Aorta (tissue), 5 donors: Measurements from ENCODE around the gene HRK. TPM values are rescaled to one million over a fixed set of nuclear protein-coding genes. Genes with fewer than 3 reads are reported as not detected.

Source experiments
- ATAC-seq: fragments of 200-7000 bp; cut with Tn5 transposase; one replicate; pipeline ENCODE4 v1.9.1; 2022; ENCODE audit warnings: moderate library complexity; ENCODE audit not compliant: low FRiP score
- DNase-seq, 2 donors: peaks; one replicate each; pipeline ENCODE4 v3.0.0-alpha.2; 2020
- H3K27ac ChIP-seq, 2 donors: one replicate each; pipeline ENCODE4 v1.5.1; 2013; ENCODE audit warnings: low read length in 2 of 2, mild to moderate bottlenecking in 2 of 2, moderate library complexity in 2 of 2, control low read depth in 1 of 2, inconsistent platforms in 1 of 2, low read depth in 1 of 2
- H3K27me3 ChIP-seq, 2 donors: one replicate each; pipeline ENCODE4 v1.6.1; 2013; ENCODE audit warnings: control low read depth in 1 of 2, low read length in 1 of 2, mild to moderate bottlenecking in 1 of 2, moderate library complexity in 1 of 2; ENCODE audit not compliant: insufficient read depth in 2 of 2, control insufficient read depth in 1 of 2
- H3K36me3 ChIP-seq, 2 donors: one replicate each; pipeline ENCODE4 v1.6.1; 2013; ENCODE audit warnings: control low read depth in 1 of 2, low read length in 1 of 2, mild to moderate bottlenecking in 1 of 2; ENCODE audit not compliant: insufficient read depth in 2 of 2, control insufficient read depth in 1 of 2
- H3K4me1 ChIP-seq, 2 donors: one replicate each; pipeline ENCODE4 v1.6.1; 2013; ENCODE audit warnings: low read length in 2 of 2, control low read depth in 1 of 2, mild to moderate bottlenecking in 1 of 2, moderate library complexity in 1 of 2; ENCODE audit not compliant: insufficient read depth in 2 of 2, control insufficient read depth in 1 of 2
- H3K4me3 ChIP-seq, 2 donors: one replicate each; pipeline ENCODE4 v1.5.1; 2013; ENCODE audit warnings: low read length in 2 of 2, control low read depth in 1 of 2, mild to moderate bottlenecking in 1 of 2
- H3K9me3 ChIP-seq: one replicate; pipeline ENCODE4 v1.6.1; 2013; ENCODE audit warnings: mild to moderate bottlenecking, low read length; ENCODE audit not compliant: control insufficient read depth
- WGBS, 2 donors: extraction: QIAGEN DNeasy Blood & Tissue Kit; methylation state at CpG; one replicate each; pipeline ENCODE4 v1.1.7; 2013; 5-methylcytosine and 5-hydroxymethylcytosine counted together
- intact Hi-C, 2 donors: fragments of 100-400 bp; cut with DNase I; formaldehyde crosslinking; loops; one replicate each; pipeline versions ENCODE4 v1.14.2 to v1.15.0; 2022
- polyA plus RNA-seq, 2 donors: library from polyadenylated mRNA; stranded (reverse); fragments of 200-250 nt; gene quantifications; one replicate each; pipeline ENCODE4 v1.2.3, GENCODE V29; 2013
- total RNA-seq, 2 donors: library from RNA; stranded (reverse); fragmentation: NEBNext Ultra II Directional; extraction: Animal tissue kit (Norgen Biotek cat#: 25700); gene quantifications; one replicate each; pipeline ENCODE4 v1.2.1, GENCODE V29; 2021
- donor health status: healthy with polysubstance abuse.
- donor health status: Bipolar disorder and iron deficiency.
- donor health status: DM: no; HTN: no; CAD: no.
- donor health status: DM: no; HTN: no; CAD: no.
- donor health status: DM: yes; HTN: yes; CAD: no.

The HRK gene
- total and polyA plus RNA-seq, 4 donors, result 0.06 to 0.25 (median 0.06) TPM; not detected in 1

DNA sequence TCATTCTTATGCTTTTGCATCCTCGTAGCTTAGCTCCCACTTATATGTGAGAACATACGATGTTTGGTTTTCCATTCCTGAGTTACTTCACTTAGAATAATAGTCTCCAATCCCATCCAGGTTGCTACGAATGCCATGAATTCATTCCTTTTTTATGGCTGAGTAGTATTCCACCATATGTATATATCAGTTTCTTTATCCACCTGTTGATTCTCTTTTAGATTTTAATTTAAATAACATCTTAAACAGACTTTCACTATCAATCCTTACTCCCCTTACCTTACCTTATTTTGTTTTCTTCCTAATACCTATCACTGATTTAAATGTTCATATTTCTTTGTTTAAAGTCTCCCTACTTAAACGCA lies 29.0 kb upstream of the HRK start:
- no peak for DNase-seq
- H3K27me3 ChIP-seq, result no peaks in the 10 kb centered on the region
- H3K9me3 ChIP-seq, result no peaks in the 10 kb centered on the region
- no peak for ATAC-seq
- peaks cover 0 to 3% of the 10 kb centered on the region in 2 donors for H3K4me1 ChIP-seq
- H3K4me3 ChIP-seq, result peak overlapping the region; percentile 93 to 100
- H3K36me3 ChIP-seq, result no peaks in the 10 kb centered on the region
- 44 to 58% methylated on average over 4 of the region's 4 CpGs for WGBS, 2 donors
- intact Hi-C loops, result no loop called here
- no peak overlapping the region for H3K27ac ChIP-seq

DNA sequence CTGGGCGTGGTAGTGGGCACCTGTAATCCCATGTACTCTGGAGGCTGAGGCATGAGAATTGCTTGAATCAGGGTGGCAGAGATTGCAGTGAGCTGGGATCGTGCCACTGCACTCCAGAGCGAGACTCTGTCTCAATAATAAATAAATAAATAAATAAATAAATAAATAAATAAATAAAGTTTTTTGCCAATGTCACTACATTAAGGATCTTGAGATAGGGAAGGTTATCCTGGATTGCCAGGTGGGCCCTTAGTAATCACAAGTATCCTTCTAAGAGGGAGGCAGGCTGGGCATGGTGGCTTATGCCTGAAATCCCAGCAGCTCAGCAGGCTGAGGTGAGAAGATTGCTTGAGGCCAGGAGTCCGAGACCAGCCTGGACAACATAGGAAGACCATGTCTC lies 25.0 kb upstream of the HRK start:
- Histone ChIP-seq H3K4me3 (no peak overlapping the region), H3K27ac (no peak overlapping the region), H3K36me3 (no peaks in the 10 kb centered on the region), H3K9me3 (no peaks in the 10 kb centered on the region), H3K4me1 (no peaks in the 10 kb centered on the region), H3K27me3 (peaks cover 0 to 3% of the 10 kb centered on the region in 2 donors)
- no peak for ATAC-seq
- intact Hi-C loops, result no loop called here
- DNase-seq, result no peak
- WGBS, 2 donors, result 81% methylated on average over 4 of the region's 4 CpGs

DNA sequence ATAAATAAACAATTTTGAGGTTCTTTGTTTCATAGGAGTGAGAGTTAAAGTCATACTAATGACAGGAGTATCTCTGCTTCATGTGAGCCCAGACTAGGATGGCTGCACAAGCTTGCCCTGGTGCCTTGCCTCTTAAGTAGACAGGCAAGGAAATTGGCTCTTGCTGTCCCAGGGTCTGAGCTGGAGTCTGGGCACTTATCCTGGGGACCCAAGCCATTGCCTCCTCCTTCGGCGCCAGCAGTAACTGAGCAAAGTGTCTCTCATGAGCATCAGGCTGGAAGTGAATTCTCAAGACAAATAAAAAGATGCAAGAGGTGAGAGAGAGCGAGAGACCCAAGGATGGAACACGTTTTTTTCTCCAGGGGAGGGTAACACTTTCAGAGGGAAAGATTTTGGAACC lies 22.6 kb upstream of the HRK start:
- Histone ChIP-seq H3K27me3 (peaks cover 0 to 3% of the 10 kb centered on the region in 2 donors), H3K9me3 (no peaks in the 10 kb centered on the region), H3K4me3 (no peak overlapping the region), H3K36me3 (no peaks in the 10 kb centered on the region), H3K27ac (no peak overlapping the region), H3K4me1 (no peaks in the 10 kb centered on the region)
- no peak for DNase-seq
- ATAC-seq, result no peak
- WGBS, 2 donors, result 70% methylated on average over 4 of the region's 4 CpGs
- intact Hi-C loops, result no loop called here

DNA sequence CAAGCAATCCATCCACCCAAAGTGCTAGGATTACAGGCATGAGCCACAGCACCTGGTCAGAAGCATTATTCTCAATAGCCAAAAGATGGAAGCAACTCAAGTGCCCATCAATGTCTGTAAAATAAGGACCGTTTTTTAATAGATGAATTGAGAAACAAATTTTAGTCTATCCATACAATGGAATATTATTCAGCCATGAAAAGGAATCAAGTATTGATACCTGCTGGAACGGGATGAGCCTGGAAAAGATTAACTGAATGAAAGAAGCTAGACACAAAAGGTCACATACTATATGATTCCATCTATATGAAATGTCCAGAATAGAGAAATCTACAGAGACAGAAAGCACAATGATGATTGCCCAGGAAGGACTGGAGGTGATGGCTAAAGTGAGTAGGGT lies 20.4 kb upstream of the HRK start:
- no peak overlapping the region for H3K4me3 ChIP-seq
- no peaks in the 10 kb centered on the region for H3K4me1 ChIP-seq
- DNase-seq, result no peak
- 85% methylated on average over 2 of the region's 2 CpGs for WGBS, 2 donors
- no peak overlapping the region for H3K27ac ChIP-seq
- ATAC-seq, result no peak
- intact Hi-C loops, result no loop called here
- no peaks in the 10 kb centered on the region for H3K9me3 ChIP-seq
- H3K36me3 ChIP-seq, result no peaks in the 10 kb centered on the region
- peaks cover 0 to 3% of the 10 kb centered on the region in 2 donors for H3K27me3 ChIP-seq

DNA sequence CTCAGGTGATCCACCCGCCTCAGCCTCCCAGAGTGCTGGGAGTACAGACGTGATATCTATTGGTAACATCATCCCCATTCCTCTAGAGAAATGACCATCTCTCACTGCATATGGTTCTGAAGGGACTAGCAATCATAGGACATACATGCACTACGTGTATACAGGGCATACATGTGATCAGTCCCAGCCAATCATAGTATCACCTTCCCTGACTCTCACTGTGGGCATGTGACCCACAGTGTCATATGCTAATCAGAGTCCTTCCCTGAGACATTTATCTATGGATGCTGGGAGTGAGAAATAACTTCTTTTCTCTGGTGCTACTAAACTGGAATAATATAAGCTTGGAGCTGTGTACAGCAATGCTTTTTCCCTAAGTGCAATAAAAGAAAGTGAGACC lies 17.4 kb upstream of the HRK start:
- DNase-seq (no peak), ATAC-seq (no peak)
- intact Hi-C loops, result no loop called here
- Histone ChIP-seq H3K27me3 (no peaks in the 10 kb centered on the region), H3K4me3 (no peak overlapping the region), H3K27ac (no peak overlapping the region), H3K4me1 (no peaks in the 10 kb centered on the region), H3K36me3 (no peaks in the 10 kb centered on the region), H3K9me3 (no peaks in the 10 kb centered on the region)
- WGBS, 2 donors, result 62% methylated on average over 3 of the region's 3 CpGs

DNA sequence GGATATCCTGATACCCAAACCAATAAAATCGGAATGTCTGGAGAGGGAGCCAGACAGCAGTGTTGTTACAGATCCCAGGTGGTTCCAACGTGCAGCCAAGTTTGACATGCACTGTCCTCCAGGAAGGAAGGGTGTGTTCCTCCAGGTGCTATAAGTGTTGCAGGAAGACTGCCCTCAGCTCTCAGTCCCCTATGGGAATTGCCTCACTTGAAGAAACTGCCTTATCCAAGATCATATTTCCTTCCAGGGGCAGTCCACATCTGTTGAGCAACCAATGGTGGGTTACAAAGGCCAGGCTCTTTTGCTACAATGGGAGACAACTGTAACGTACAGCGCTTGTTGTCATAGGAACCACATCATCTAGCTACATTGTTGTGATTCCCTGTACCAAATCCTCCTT lies 16.2 kb upstream of the HRK start:
- Histone ChIP-seq H3K4me1 (no peaks in the 10 kb centered on the region), H3K4me3 (no peak overlapping the region), H3K27ac (no peak overlapping the region), H3K9me3 (no peaks in the 10 kb centered on the region), H3K36me3 (no peaks in the 10 kb centered on the region), H3K27me3 (no peaks in the 10 kb centered on the region)
- DNase-seq (no peak), ATAC-seq (no peak)
- intact Hi-C loops, result no loop called here
- WGBS, 2 donors, result 74 to 86% methylated on average over 4 of the region's 4 CpGs

DNA sequence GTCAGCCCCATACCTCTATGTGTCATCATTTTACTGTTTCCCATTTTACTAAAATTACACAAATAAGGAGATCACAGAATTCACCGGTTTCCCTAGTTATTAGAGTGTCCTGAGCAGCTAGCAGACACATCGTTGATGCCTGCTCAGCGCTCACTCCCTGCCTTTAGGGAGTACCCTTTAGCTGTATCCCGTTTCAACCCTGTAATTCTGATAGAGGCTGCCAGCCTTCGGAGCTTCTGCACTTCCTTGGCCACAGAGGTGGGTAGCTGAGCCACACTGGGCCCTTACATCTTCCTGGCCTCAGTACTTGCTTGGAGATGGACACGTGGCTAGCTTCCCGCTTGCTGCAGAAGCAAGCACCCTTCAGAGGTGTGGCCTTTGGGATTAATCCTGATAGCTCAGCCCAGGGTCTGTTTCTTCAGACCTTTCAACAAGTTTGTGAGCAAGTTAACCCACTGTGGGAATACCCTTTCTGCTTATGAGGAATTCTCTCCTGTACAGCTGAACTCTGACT lies 15.2 kb upstream of the HRK start:
- ATAC-seq (no peak), DNase-seq (no peak)
- WGBS, 2 donors, result 58 to 64% methylated on average over 7 of the region's 7 CpGs
- intact Hi-C loops, result no loop called here
- Histone ChIP-seq H3K4me1 (no peaks in the 10 kb centered on the region), H3K9me3 (no peaks in the 10 kb centered on the region), H3K4me3 (no peak overlapping the region), H3K27ac (no peak overlapping the region), H3K36me3 (no peaks in the 10 kb centered on the region), H3K27me3 (no peaks in the 10 kb centered on the region)

DNA sequence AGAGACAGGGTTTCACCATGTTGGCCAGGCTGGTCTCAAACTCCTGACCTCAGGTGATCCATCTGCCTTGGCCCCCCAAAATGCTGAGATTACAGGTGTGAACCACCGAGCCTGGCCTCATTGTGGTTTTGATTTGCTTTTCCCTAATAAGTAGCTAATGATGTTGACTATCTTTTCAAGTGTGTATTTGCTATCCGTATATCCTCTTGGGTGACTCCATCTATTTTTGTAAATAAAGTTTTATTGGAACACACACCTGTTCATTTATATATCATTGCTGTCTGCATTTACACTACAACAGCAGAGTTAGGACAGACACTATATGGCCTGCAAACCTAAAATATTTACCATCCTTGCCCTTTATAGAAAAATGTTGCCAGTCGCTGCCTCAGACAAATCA lies 13.7 kb upstream of the HRK start:
- H3K4me1 ChIP-seq, result no peaks in the 10 kb centered on the region
- H3K9me3 ChIP-seq, result peaks cover 2% of the 10 kb centered on the region
- no peak for DNase-seq
- intact Hi-C loops, result no loop called here
- H3K4me3 ChIP-seq, result no peak overlapping the region
- no peak overlapping the region for H3K27ac ChIP-seq
- H3K27me3 ChIP-seq, result no peaks in the 10 kb centered on the region
- 79 to 84% methylated on average over 3 of the region's 3 CpGs for WGBS, 2 donors
- no peaks in the 10 kb centered on the region for H3K36me3 ChIP-seq
- ATAC-seq, result no peak

DNA sequence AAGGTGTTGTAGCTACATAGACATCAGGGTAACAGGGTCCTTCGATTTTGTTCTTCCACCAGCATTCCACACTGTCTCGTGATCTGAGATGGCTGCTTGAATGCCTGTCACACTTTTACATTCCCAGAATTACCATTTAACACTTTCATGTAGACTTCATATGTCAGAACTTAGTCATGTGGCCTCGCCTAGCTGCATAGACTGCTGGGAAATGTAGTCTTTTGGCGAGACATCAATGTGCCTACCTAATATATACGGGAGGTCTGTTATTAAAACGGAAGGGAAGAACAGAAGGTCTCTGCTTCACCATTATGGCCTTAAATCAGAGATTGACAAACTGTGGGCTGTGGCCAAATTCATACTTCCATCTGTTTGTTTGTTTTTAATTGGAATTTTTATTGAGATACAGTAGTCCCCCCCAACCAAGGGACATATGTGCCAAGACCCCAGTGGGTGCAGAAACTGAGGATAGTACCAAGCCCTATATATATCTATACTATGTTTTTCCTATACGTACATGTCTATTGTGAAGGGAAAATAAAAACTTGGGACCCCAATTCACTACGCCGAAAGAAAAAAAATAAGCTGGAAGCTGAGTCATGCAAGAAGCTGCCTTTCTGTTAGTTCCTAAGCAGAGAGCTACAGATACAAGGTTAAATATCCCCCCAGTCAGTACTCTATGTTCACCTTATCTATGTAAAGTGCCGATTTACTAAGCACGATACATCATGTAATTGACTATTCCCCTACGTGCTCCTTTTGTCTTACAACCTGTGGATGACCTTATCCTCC lies 11.3 kb upstream of the HRK start:
- H3K27ac ChIP-seq, result no peak overlapping the region
- H3K9me3 ChIP-seq, result peaks cover 2% of the 10 kb centered on the region
- H3K4me3 ChIP-seq, result no peak overlapping the region
- no peaks in the 10 kb centered on the region for H3K27me3 ChIP-seq
- no peaks in the 10 kb centered on the region for H3K36me3 ChIP-seq
- intact Hi-C loops, result no loop called here
- ATAC-seq, result no peak
- 76 to 82% methylated on average over 12 of the region's 12 CpGs for WGBS, 2 donors
- no peaks in the 10 kb centered on the region for H3K4me1 ChIP-seq
- DNase-seq, result no peak
